HT1080 (cell line): ENCODE data around the gene MRPS14. TPM values are rescaled to one million over a fixed set of nuclear protein-coding genes. Genes with fewer than 3 reads are reported as not detected.

Experiments
- DNase-seq: peaks from one replicate; pipeline ENCODE4 v3.0.0-alpha.2; 2015; ENCODE audit warnings: low read depth
- total RNA-seq: library from RNA; depleted of rRNA; stranded (reverse); fragments of >200 nt; shearing (Covaris generic); gene quantifications from 2 replicates; pipeline ENCODE4 v1.2.3, GENCODE V29; 2014

Gene MRPS14
- total RNA-seq, 1 experiment from 2014 or later = 22.2 TPM

DNA sequence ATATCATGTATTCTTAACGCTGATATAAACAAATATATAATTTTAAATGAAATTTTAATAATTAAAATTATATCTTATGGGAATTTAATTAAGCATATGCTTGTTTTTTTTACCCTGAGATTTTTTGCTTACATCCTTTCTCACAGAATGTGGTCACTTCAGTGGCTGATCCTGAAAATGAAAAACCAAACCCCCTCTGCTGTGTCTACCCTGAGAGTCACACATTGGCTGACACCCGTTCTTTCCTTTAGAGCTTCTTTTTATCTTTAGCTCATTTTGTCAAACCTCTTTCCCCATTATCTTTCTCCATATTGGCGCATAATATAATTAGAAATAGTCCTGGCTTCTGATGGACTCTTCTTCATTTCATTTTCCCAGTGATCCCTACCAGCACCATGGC is 34.2 kb downstream of the MRPS14 start:
- no peak for DNase-seq

DNA sequence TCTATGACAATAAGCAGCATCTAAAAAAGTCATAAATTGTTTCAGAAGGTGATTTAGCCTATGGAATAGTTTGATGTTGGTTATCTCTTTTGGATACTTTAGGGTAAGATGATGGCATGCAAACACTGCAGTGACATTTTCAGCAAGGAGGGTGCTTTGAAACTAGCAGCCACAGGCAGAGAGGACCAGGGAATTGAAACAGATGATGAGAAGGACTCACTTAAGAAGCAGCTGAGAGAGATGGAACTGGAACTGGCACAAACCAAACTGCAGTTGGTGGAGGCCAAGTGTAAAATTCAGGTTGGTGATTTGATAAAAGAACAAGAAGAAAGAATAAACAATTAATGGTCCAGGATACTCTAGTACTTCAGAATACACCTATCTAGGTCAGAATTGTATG is 34.7 kb downstream of the MRPS14 start:
- no peak for DNase-seq

DNA sequence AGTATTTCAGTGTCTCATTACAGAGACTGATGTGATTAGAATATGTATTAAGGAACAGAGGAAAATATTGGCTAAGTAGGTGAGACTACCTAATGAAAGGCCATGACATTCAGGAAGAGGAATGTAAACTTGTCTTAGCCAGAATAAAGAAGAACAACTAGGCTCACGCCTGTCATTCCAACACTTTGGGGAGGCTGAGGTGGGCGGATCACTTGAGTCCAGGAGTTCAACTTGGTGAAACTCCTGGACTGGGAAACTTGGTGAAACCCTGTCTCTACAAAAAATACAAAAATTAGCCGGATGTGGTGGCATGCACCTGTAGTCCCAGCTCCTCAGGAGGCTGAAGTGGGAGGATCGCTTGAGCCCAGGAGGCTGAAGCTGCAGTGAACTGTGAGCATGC is 38.3 kb downstream of the MRPS14 start:
- DNase-seq = no peak

DNA sequence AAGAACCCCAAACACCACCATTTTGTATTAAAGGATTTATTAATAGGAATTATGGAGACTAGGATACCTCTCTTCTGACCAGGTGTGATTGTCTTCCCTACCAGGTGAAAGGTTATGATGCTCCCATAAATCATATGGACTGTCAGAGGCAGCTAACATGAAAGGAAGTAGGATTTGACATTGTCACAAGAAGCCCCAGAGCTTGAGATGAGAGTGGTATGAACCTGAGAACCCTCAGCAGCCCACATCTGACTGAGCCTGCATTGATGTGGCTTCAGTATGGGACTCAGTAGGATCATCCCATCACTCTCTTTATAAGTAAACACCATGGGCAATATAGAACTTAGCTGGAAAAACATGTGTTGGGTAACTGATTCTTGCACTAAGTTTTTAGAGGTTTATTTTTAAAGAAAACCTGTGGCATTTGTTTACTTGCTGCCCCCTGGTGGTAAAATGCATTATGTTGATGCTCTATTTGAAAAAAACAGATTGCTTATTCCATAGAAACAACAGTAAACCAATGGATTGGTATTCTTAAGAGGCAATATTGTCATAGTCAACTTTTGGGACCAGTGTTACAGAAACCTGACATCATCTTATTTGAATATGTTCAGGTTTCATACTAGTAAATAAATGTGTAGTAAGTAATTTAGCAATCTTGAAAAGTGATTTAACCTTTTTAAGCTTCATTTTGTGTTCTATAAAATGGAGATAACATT is 40.1 kb downstream of the MRPS14 start:
- peak; percentile 38 for DNase-seq

DNA sequence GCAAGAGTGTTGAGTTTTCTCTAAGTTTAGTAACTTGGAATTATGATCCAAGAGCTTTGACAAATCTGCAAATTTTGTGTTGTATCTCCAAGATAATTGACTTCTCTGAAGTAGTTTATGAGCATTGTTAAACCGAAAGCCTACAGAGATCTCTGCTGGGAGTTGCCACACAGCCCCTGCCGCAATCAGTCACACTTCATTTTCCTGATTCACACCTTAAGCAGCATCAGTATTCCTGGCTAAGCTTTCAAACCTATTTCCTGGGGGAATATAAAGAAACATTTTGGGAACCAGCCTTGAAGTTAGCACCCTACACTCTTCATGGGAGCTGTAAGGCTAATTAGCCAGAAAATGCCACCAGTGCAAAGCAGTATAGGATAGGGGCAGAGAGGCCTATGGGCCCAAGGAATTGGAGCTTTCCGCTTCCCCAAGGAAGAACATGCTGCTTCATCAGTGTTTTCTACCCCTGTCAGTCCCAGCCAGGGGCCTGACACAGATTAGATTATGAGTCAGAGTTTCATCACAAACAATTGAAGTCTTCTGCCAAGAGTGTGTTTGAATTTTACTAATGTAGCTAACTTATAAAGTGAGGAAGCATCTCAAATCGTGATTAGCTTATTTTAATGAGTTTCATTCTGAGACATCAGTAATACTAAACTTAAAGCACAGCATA is 46.7 kb downstream of the MRPS14 start:
- peak; percentile 53 for DNase-seq

DNA sequence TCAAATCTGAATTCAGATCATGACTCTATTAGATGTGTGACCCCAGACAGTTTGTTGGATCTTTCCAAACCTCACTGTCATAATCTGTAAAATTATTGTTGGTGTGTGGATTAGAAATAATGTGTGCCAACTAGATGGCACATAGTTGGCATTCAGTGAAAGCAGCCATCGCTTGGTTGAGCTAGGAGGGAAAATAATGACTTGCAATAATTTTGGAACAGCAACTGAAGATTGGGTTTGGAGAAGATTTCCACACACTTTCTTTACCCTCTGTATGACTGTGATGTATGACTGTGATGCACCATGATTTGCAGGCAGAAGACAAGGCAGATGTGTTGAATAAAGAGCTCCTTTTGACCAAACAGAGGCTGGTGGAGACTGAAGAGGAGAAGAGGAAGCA is 47.5 kb downstream of the MRPS14 start:
- DNase-seq = no peak

DNA sequence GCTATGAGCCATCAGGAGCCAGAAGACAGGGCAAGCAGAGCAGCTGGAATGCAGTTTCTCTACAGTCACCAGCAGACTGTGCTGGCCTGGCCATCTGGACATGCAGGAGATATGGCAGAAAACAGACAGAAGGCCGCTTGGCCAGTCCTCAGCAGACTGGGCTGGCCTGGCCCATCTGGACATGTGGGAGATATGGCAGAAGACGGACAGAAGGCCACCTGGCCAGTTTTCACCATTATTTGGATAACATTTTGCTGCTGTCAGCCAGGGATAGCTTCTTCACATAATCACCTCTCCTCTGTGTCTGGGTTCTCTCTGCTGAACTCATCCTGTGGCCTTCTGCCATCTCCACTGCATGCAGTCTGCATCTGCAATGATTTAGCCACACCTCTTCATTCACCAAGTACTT is 48.5 kb downstream of the MRPS14 start:
- DNase-seq = no peak

DNA sequence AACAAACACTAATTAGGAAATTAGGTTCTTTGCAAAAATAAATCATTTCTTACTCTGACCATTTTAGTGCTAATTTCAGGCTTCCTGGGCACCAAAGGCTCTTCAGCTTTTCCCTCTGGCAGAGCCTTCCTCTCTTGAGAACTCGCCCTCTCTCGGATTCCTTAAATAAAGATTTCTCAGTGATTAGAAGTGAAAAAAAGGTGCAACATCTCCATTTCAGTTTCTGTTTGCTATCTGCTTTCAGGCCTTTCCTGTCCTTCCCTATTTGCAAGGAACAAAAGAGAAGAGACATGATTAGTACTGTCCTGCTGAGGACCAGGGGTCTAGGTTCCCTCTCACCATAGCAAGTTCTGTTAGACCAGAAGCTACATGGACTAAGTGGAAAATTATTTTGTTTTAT is 51.3 kb downstream of the MRPS14 start:
- DNase-seq = no peak

DNA sequence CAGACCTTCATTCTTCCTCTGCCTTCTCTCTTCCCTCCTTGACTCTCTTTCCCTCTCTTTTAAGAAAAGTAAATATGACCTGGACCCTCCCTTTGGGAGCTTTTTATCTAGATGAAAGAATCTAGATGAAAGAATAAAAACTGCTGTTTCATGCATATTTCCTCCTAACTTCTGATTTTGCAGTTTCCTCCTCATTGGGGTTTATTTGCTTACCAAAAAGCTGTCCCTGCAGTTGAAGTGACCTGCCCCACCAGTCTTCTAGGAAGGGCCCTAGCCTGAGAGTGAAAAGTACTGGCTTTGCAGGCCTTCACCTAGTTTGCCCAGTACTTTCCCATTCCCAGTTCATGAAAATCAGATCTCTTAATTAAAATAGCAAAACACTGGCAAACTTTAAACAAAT is 51.8 kb downstream of the MRPS14 start:
- DNase-seq = no peak

DNA sequence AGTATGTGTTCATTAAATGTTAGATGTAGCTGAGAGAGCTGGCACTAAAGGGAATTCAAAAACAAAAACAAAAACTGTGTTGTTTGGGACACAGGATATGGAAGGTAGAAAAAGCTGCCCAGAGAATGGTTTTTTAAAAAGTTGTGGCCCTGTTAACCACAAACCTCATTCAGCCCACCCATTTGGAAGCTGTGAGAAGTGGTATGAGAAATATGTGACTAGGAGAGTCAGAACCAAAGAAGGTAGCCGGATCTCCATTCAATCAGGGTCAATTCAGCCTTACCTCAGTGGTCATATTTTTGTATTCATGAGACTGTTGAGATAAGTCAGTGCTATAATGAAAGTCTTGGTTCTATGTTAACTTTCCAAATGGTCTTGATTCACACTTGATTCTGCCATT is 53.2 kb downstream of the MRPS14 start:
- DNase-seq = no peak

DNA sequence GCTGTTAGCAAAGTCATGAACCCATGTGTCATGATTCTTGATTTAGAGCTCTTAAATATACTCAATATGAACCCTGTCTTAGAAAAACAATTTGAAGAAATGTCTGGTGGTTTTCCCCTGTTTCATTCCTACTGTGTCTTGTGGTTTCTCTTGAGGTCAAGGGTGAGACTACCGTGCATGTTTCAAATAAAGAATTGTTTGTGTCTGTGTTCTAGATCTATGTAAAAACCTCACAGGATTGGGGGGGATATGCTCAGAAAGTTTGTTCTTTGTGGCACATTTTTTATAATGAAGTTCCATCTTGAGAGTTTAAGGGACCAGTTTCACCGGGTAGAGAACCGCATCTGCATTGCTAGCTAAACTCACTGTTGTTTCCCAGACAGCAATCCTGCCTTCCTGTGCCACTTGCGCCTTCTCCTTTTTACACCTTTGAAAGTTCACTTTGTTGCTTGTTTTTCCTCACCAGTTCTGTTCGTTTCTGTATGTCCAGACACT is 54.4 kb downstream of the MRPS14 start:
- peak; percentile 77 for DNase-seq

DNA sequence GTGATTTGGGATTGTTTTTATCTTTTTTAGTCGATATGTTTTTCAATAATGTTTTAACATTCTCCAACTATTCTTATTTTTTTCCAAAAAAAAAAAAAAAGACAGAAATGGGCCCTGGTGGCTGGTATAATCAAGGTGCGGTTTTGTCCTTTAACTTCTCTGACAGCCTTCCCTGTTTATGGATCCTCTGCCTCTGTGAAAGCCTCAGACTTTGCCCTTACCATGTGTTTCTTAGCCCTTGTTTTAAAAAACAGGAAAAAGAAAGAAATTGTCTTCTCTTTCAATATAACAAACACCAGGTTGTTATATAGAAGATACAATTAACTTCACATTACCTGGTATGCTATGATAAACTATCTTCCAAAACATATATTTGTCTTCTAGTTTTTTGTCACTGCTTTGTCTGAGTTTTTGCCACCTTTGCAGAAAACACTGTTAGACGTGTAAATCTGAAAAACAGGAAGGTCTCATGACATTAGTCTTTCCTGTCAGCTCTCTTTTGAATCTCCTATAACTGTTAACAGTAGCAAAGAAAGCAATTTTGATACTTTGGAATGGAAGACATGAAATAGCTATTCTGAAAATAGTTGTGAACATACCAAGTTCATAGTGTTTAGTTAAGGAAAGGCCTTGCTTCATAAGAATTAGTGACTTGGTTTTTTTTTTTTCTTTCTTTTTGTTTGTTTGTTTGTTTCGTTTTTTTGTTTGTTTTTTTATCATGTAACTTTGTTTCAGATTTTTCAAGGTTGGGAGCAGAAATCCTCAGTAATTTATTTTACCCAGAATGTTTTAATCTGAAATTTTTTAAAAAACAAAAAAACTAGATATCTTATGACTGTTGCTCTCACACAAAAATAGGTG is 55.1 kb downstream of the MRPS14 start:
- DNase-seq = no peak

DNA sequence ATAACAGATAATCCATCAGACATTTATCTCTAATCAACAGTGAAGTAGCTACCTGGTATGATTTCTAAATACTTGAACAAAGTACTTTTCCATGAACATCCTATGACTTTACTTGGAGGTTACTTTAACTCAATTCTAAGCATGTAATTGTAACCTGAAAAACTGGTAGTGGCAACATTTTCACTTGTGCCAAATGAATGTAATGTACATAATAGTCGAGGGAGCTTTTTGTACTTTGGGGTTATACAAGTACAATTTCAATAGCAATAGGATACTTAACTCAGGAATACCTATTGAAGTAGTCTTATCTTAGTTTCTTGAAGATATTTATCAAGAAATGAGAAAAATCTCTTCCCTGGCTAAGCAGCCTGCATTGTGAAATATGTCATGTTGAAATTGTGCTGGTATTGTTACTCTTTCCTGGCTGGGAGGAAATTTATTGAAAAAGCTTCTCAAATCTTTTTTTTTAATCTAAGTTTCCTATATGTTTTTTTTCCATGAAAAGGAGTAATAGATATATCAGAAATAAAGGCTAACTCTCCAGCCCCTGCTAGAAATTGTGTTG is 57.1 kb downstream of the MRPS14 start:
- DNase-seq = no peak

DNA sequence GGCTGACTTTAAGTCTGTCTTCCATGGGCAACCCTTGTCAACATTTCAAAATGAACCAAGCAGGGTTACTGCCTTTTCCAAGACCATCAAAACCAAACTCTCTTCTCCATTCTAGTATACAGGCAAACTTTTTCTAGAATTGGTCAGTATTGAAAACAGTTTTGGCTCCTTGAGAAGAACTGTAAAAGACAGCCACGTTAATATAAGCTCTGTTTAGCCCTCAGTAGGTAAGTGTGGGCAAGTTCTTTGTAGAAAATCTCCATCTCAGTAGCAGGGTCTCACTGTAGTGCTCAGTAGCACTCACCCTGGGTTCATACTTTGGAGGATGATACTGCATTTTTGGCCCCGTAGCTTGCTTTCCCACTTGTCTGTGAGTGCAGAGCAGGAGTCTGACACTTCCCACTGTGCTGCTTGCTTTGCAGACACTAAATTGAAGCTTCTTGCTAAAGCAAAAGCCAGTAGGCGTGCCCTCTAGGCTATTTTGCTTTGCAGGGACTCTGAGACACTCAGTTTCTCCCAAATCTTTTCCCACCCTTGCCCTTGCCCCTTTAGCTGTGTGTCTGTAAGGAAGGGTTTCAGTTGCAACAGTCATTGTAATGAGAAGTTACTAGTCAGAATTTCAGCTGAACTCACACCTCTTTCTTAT is 57.7 kb downstream of the MRPS14 start:
- no peak for DNase-seq

DNA sequence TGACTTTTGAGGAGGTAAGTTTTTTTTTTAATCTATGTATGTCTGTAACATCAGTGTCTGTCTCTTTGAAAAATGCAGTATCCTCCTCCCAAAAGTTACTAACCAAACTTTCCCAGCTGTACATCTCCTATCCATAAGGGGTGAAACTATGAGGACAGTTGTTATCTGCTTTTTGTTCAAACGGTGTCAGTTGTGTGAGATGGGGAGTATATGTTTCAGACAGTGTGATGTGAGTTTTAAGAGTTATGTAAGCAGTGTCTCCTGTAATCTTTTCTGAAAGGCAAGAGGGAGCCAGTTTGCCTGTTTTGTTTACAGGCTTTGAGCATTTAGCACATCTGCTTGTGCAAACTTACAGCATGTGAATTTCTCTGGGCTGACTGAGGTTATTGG is 58.3 kb downstream of the MRPS14 start:
- DNase-seq = no peak

DNA sequence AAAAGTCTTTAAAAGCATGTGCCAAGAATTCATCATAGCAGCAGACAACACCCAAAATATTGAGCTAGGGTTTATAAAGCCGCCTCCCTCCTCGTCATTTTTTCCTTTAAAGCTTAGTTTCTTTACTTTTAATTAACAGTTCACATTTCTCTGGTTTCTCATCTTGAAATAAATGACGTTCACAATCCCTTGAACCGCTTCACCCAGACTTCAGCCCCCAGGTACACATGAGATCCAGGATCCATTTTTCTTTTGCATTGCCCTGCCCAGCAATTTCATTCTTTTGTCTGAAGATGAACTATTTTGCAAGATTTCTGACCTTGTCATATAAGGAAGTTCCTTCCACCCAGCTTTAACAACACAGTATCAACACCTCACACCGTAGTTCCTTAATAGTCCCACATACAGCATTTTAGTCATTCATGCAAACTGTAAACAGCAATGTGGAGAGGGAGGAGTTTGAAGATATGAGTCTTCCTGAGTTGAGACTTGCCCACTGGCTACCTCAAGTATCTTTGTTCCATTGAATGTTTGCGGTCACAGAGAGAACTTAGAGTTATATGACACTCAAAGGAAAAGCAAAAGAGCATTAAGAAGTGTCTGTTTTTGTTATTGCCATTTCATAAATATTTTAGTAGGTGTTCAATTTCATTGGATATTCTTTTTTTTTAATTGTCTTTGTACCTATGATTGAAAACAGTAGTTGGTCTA is 58.8 kb downstream of the MRPS14 start:
- DNase-seq = no peak

DNA sequence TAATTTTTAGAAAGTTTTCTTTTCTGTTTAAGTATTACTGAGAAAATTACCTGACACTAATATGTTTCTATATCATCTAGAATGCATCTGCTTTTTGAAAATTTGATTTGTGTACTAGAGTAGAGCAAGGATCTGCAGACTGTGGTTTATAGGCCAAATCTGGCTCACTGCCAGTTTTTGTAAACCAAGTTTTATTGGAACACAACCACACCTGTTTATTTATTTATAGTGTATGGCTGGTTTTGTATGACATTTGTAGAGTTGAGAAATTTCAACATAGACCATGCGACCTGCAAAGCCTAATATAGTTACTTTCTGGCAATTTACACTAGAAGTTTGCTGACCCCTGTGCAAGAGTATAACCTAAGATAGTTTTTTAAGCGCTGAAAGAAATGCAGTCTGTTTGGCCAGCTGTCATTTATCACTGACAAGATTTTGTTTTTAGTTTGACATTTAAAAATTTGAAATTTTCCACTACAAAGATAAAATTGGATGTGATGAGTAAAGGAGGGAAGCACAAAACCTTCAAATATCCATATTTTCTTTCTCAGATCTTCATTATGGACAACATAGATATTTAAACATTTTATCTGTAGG is 59.6 kb downstream of the MRPS14 start:
- no peak for DNase-seq
